GM19023 (cell line): ENCODE measurements around the gene PIK3IP1.
"Not testable (repeated sequence)": the region's sequence is repeated elsewhere in the genome, so short reads cannot be mapped to it uniquely, and the experiment has no call there.

Experiments used
- ATAC-seq: cut with Tn5 transposase; IDR thresholded peaks from one replicate; pipeline ENCODE4 v1.9.1; 2021; ENCODE audit warnings: mild to moderate bottlenecking, moderate library complexity; ENCODE audit not compliant: unreplicated experiment

PIK3IP1 gene, protein sequence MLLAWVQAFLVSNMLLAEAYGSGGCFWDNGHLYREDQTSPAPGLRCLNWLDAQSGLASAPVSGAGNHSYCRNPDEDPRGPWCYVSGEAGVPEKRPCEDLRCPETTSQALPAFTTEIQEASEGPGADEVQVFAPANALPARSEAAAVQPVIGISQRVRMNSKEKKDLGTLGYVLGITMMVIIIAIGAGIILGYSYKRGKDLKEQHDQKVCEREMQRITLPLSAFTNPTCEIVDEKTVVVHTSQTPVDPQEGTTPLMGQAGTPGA

DNA sequence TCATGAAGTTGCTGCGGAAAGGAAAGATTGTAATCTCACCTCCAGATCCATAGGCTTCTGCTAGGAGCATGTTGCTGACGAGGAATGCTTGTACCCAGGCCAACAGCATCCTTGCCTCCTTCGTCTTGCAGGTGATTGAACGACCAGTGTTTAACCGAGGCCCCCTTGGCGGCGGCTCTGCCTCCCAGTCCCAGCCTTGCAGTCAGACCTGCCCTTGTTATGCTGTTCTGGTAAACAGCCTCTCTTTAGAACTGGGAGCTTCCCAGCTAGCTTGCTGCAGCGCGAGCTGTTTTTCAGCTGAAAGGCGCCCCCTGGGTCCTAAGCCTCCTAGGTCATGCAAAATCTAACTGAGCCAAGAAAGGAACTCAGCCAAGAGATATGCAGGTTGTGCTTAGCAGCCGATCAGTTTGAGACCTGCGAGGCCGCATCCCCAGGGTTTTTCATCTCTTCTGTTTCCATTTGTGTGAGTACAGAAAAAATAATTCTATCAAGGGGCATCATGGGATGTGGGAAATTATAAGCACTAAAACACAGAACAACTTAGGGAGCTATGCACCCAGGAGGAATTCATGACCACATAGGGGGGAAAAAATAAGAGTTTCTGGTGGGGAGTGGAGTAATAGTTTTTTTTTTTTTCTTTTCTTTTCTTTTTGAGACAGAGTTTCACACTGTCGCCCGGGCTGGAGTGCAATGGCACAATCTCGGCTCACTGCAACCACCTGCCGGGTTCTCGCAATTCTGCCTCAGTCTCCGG lies at the start of gene PIK3IP1:
PIK3IP1 (minus strand) TSS at position 253 of the 754 bp plus-strand sequence; CDS start at position 109, 144 bp downstream.
- ATAC-seq, result no peak

DNA sequence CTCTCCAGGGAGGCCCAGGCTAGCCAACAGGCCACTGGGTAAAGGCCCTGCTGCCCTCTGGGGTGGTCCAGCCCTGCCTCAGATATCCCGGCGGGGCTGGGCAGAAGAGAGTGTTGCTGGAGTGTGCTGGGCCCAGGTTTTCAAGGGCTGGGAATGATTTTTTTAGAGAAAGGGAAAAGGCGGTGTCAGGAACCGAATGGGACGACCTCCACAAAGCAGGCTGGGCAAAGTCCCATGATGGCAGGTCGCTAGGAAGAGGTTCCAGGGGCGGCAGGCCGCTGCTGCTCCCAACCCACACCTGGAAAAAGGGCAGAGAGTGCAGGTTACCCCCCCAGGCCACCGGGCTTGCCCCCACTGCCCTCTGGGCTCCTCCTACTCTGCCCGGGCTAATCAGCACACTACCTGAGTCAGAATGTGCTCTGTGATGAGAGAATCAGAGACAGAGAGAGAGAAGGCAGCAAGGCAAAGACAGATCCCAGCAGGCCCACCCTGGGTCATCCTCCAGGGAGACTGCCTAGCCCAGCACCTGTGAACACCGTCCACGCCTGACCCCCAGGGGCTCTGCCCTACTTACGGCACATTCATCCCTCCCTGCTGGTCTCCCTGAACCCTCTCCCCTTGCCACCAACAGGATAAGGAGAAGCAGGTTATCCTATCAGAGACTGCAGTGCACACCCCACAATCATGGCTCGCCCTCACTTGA lies 49.2 kb upstream of the PIK3IP1 start:
- no peak for ATAC-seq

DNA sequence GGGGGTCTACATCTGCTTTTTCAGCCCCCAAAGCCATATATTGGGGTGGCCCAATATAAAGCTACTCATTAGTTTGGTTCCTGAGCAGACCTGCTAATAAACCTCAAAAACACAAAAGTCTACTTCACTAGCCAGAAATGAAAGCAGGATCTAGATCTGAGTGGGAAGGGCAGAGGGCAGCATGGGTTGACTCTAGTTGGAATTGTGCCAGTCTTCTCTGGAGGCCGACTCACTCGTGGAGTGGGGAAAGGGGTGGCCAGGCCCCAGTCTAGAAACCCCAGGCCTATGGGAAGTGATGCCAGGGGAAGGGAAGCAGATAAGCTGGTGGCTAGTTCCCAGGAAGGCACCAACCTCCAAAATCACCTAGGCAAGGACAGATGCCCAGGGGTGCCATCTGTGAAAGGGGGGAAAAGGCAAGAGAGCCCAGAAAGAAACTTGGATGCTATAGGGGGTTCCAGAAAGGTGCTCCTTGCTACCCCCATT lies 48.5 kb upstream of the PIK3IP1 start:
- ATAC-seq, result no peak

DNA sequence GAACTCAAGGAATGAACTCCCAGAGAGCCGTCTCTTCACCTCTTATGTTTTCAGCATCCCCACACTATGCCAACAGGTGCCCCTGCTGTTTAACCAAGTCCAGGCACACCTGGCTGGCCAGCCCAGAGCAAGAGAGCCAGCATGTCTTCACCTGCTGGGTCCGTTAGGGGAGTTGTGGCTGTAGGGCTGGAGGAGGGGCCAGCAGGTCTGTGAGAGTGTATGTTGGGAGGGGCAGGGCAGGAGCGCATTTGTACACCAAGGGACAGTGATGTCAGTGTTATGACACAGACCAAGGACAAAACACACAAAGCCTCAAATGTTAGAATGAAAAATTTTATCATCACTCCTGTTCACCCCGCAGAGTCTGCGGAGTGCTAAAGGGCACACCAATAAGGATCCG lies 48.1 kb upstream of the PIK3IP1 start:
- ATAC-seq, result no peak

DNA sequence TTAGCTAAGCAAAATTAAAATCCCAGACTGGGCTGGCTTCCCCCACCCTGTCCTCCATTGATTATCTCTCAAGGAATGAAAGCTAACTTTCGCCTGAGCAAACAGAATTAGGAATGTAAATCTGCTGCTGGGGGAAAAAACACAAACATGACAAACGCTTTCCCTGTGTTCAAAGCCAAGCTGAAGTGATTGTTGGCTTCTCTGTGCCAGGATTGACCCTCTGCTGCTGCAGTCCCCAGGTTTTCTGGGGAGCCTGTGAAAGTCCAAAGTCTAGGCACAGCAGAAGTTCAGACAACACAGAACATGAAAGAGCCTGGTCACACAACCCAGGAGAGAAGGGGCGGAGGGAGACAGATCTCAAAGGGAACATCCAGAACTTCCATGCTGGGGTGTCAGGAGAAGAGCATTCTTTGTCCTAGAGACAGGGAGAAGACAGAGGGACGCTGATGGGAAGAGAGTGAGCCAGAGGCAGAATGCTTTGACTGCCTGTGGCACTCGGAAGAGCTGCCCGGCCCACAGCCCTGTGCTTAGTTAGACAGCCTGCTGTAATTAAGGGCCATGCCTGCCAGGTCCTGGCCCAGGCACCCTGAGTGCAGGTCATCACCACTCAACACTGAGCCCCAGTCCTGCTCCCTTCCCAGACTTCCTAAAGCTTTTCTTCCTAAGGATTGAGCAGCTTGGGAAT lies 47.0 kb upstream of the PIK3IP1 start:
- ATAC-seq, result no peak

DNA sequence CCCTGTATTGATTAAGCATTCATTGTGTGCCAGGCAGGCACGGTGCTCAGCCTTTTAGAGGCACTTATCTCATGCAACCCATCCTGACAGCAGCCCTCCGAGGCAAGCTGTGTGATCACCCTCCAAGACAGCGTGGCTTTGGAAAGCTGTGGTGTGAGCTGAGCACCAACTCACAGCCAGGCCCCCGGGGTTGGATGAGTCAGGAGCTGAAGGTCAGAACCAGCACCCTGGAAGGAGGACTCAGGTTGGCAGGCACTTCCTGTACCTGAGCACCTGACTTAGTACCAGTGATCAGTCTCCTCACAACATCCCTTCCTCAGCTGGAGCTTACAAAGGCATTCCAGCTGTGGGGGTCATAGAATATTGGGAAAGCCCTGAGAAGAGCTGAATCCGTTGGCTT lies 44.9 kb upstream of the PIK3IP1 start:
- ATAC-seq, result no peak

DNA sequence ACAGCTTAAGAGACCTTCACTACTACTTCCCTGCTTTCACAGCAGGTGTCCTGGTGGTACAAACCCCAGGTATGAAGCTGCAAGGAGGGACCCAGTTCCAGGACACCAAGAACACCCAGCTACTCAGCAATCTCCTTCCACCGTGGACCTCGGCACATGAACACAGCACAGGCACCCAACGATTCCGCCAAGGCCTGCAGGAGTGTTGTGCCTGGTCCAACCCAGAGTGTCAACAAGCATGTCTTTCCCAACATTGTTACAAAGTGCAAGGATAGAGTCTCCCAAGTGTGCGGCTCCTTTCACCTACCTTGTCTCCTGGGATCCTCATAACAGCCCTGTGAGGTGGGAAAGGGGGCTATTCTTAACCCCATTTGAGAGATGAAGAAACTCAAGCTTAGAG lies 42.0 kb upstream of the PIK3IP1 start:
- ATAC-seq, result no peak

DNA sequence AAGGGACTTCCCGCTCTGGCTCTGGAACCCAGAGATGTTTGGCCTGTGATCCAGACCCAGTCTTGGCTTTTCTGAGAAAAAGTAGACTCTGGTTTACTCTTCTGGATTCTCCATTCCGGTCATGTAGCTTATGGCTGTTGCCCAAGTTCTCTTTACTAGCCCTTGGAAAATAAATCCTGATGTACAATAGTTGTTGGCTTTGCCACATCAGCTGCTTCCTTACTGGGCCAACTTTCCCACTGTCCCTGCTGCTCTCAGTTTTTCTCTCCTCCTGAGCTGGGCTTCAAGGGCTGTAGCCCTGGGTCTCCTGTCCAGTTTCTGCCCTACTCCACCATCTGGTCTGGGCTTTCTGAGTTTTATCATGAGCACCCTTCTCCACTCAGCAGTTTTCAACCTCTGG lies 41.4 kb upstream of the PIK3IP1 start:
- ATAC-seq, result no peak

DNA sequence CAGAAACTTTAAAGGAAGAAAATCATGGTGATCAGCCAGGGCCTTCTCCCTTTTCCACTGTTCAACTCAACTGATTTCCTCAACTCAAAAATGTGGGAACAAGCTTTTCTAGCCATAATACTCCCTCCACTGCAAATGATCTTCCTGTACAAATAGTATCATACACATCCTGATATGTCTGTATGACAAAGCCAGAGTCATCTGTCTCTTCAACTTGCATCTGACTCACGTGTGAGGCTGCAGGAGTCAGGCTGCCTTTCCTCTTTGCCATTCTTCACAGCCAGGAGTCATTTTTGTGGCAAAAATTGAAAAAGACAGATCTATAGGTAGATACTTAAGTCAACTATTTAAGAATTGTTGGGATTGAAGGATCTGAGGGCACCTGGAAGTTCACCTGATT lies 40.6 kb upstream of the PIK3IP1 start:
- no peak for ATAC-seq

DNA sequence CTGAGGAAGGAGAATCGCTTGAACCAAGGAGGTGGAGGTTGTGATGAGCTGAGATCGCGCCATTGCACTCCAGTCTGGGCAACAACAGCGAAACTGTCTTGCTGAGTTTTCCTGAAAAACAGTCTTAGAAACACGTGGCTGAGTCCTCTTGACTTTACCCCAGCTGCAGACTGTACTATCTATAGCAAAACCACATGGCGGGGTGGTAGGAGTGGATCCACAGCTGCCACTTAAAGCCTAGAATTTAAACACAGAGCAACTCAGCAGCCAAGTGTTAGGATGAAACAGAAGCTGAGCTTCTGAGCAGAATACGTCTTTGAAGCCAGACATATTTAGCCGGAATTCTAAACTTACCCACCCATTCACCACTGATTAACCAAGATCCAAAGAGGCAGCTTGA lies 39.7 kb upstream of the PIK3IP1 start:
- ATAC-seq, result no peak

DNA sequence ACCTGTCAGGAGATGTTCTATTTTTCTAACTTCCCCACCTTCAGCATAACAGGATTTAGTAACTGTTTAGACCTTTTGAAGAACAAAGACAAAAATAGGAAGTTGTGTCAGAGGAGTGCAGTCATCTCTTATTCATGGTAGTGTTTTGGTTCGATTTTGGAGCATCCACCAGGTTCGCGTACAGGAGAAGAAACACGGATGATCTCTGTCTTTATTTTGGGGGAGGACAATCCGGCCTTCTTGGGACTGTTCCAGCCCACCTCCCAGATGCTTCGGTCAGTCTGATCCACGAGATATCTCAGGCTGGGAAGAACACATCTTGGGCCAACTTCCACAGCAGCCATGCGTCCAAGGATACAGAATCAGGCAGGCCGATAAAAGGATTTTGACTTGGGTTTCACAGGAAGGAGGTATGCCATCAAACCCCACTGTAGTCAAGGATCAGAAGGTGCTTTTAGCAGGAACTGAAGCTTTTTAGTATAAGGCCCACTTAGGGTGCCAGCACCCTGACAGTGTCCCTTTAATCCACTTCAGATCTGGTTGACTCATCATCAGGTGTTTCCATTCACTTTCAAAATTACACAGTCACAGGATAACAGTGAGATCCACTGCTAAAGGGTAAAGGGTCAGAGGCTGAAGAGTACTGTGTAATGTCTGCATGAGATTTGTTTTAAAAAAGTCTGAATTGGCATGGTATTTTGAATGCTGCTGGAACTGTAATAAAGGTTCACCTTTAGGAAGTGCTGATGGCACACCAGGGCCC lies 37.3 kb upstream of the PIK3IP1 start:
- ATAC-seq, result no peak

DNA sequence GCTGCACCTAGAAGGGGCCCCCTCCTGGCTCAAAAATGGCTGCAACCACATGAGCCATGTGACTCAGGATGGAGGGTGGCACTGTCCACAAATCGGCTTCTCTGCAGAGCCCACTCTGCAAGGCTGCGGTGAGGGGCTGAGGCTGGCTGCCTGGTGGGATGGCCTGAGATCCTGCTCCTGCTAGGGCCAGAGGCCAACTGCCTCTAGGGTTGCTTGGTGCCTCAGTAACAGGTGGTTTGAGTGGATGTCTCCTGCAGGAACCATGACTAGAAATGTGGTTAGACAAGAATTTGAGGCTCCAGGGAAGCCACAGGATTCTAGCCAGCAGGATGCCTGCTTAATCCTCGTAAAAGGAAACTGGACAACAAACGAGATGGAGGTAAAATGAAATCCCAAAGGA lies 36.7 kb upstream of the PIK3IP1 start:
- no peak for ATAC-seq

DNA sequence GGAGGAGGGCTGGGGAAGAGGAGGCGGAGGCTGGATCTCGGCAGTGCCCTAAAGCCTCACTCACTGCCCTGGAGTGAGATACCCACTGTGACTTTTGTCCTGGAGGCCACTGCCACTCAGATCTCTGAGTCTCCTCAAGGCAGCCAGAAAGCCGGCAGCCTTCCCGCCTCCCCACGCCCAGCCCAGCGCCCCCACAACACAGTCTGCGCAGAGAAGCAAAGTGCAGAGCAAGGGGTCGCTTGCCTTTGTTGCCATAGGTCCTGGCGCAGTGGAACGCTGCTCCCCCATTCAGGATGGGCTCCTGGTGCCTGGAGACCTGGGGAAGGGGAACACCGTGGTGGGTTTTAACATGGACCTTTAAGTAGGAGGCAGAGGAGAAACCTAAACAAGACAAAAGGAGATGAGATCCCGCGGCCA lies 36.3 kb upstream of the PIK3IP1 start:
- ATAC-seq, result no peak

DNA sequence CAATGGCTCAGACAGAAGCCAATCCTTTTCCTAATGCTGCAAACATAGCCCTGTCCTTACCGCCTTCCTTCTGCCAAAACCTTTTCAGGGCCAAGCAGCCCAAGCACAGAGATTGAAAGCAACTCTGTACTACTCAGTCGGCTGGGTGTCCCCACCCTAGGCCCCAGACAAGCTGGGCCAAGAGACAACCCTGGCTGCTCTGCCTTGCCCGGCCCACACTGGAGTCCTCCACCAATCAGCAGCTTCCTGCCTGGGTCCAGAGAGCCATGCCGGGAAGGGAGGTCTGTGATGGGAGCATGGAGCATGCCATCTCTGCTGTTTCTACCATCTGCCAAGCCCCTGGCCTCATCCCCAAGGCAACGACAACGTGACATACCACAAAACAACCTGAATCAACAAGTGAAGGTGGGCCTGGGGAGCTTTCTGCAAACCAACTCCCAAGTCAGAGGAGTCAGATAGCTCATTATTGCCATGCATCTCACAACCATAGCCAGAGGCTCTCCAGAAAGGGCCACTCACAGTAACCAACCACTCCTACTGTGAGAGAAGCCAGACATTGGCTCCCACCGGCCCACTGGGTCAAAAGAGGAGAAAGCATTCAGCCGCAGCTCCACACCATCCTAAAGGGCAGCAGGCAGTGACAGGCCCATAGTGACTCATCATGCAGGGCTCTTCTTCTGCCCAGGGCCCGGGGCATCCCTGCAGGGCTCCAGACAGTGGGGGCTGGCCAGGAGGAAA lies 35.7 kb upstream of the PIK3IP1 start:
- ATAC-seq, result no peak

DNA sequence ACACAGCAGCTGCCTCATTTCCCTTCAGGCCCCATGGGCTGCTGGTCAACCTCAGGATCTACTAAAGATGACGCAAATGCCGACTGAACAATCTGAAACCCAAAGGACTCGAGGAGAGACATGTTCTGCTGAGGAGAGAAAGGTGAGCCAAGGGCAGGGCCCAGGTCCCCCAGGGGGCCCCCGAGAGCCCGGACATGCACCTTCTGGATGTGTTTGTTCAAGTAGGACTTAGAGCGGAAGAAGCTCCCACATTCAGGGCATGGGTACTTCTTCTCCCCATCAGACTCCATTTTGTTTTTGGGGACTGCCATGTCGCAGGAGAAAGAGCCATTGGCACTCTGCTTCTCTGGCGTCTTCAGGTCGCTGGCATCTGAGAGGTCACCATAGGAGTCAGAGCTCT lies 34.6 kb upstream of the PIK3IP1 start:
- no peak for ATAC-seq

DNA sequence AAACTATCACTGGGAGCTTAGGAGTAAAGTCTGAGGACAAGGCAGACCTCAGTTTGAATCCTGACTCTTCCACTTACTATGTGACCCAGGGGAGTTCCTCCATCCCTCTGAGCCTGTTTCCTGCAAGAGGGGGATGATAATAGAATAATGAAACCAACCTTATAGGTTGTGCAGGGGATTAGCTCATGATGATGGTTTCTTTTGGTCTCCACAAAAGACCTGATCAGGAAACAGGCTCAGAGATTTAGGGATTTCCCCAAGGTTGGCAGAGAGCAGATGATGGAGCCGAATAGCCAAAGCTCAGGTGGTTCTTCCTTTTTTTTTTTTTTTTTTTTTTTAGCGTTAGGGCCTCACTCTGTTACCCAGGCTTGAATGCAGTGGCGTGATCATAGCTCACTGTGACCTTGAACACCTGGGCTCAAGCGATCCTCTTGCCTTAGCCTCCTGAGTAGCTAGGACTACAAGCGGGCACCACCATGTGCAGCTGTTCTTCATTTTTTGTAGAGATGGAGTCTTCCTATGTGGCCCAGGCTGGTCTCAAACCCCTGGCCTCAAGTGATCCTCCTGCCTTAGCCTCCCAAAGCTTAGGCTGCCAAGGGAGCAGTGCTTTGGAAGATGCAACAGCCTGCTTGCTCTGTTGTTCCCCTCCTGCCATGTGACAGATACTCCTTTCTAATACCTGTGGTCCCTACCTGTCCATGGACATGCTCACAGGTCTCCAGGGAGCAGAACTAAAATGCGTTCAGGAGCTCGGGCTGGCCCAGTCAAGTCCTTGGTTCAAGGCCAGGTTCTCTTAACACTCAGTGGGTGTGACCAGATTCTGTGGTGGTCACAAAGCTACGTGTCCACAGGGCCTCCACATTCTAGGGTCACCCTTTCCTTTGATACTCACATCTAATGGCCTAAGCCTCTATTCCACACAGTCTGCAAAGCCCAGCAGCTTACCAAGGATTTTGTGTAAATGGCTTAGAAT lies 31.6 kb upstream of the PIK3IP1 start:
- no peak for ATAC-seq

DNA sequence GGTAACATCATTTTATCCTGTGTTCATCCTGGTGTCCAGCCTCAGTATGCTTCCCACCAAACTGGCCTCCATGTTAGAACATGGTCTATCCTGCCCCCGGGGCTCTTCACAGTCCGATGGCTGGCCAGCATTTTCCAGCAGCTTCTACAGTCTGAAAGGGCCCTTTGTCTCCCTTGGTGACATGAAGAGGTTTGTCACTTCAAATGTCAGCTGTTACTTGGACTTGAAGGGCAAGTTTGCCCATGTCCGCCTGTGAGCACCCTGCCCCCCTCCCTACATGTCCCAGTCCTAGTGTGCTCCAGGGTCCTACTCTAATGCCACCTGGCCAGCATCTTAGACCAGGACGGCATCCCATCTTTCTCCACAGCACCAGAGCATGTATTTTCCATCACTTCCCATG lies 29.1 kb upstream of the PIK3IP1 start:
- ATAC-seq, result no peak

DNA sequence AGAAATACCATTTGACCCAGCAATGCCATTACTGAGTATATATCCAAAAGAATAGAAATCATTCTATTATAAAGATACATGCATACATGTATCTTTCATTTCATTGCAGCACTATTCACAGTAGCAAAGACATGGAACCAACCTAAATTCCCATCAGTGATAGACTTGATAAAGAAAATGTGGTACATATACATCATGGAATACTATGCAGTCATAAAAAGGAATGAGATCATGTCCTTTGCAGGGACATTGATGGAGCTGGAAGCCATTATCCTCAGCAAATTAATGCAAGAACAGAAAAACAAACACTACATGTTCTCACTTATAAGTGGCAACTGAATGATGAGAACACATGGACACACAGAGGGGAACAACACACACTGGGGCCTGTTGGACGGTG lies 21.9 kb upstream of the PIK3IP1 start:
- not testable (repeated sequence) for ATAC-seq
